HG02610 (cell line): Measurements from ENCODE around the gene C1QTNF5.

ENCODE experiments used
- ATAC-seq: cut with Tn5 transposase; IDR thresholded peaks from one replicate; pipeline ENCODE4 v1.9.1; 2021; ENCODE audit warnings: mild to moderate bottlenecking, moderate library complexity; ENCODE audit not compliant: unreplicated experiment

C1QTNF5 gene

GRCh38 chr11:119338318-119338890, 2.3 kb downstream of the C1QTNF5 start:
- ATAC-seq: no peak

GRCh38 chr11:119337581-119338317, 2.9 kb downstream of the C1QTNF5 start:
- ATAC-seq: no peak

GRCh38 chr11:119336744-119337469, 3.8 kb downstream of the C1QTNF5 start:
- no peak for ATAC-seq

GRCh38 chr11:119335655-119336543, 4.8 kb downstream of the C1QTNF5 start:
- ATAC-seq: no peak

GRCh38 chr11:119335091-119335654, 5.5 kb downstream of the C1QTNF5 start:
- ATAC-seq: no peak

GRCh38 chr11:119334174-119334930, 6.3 kb downstream of the C1QTNF5 start, which contains the start of gene RNF26:
Gene RNF26, plus strand, starts transcription at chr11:119334527. Its CDS starts 596 bp downstream, at chr11:119335123.
- ATAC-seq: peak; percentile 94

GRCh38 chr11:119332111-119332765, 8.4 kb downstream of the C1QTNF5 start:
- no peak for ATAC-seq

- no peak for ATAC-seq
Measured at GRCh38 chr11:119330237-119330636, 10.4 kb downstream of the C1QTNF5 start.

- no peak for ATAC-seq
Measured at GRCh38 chr11:119329320-119329719, 11.4 kb downstream of the C1QTNF5 start.

GRCh38 chr11:119324189-119324588, 16.5 kb downstream of the C1QTNF5 start:
- ATAC-seq: no peak

- no peak for ATAC-seq
Measured at GRCh38 chr11:119323532-119324033, 17.1 kb downstream of the C1QTNF5 start.

GRCh38 chr11:119322921-119323531, 17.7 kb downstream of the C1QTNF5 start:
- ATAC-seq: no peak

- ATAC-seq: no peak
Measured at GRCh38 chr11:119322360-119322739, 18.3 kb downstream of the C1QTNF5 start.

GRCh38 chr11:119320776-119321524, 19.7 kb downstream of the C1QTNF5 start:
- peak; percentile 34 for ATAC-seq

GRCh38 chr11:119320240-119320775, 20.4 kb downstream of the C1QTNF5 start:
- ATAC-seq: no peak

GRCh38 chr11:119319700-119320239, 20.9 kb downstream of the C1QTNF5 start:
- no peak for ATAC-seq

GRCh38 chr11:119319136-119319699, 21.5 kb downstream of the C1QTNF5 start:
- ATAC-seq: no peak
